GM12864 (cell line): Measurements from ENCODE around the gene C2CD4A.
"Not testable (repeated sequence)": the region's sequence is repeated elsewhere in the genome, so short reads cannot be mapped to it uniquely, and the experiment has no call there.

Experiments
- DNase-seq: peaks from one replicate; pipeline ENCODE4 v3.0.0-alpha.2; 2011; ENCODE audit warnings: low read depth
- H3K4me3 ChIP-seq: 2 replicates; pipeline ENCODE4 v1.5.1; 2011; ENCODE audit warnings: mild to moderate bottlenecking, low read depth, low read length, control low read depth
- TF ChIP-seq, protein P1 (sequence below): IDR thresholded peaks from 2 replicates; pipeline ENCODE4 v1.5.1; 2011; ENCODE audit warnings: low read depth, mild to moderate bottlenecking, moderate library complexity, low read length, control low read depth, inconsistent platforms; ENCODE audit errors: missing control alignments

C2CD4A gene

DNA sequence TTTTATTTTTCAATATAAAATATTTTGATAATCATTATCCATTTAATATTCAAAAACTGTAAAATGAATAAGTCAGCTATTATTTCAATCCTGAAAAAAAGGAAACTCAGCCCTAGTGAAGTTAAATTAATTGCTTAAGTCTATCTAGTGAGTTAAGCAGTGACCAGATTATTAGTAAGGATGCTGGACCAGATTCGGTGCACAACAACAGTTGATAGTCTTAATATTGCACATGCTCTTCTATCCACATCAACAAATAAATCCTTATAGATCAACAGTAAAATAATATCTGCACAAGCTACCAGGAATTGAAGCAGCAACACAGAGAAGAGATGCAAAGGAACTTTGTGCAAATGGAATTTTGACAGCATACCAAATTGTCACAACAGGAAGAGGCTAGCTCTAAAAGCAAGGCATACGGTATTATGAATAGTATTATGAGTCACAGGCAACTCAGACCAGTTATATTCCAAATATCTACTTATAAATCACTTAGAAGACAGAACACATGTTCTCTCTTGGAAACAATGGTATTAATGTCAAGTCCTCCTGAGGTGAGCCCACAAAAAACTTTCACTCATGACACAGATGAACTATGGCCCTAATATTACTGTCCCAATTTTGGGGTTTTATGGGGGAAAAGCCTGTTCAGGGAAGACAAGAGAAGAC is 31.4 kb upstream of the C2CD4A start:
- no peak overlapping the region for H3K4me3 ChIP-seq
- no peak for DNase-seq
- TF ChIP-seq, protein P1, sequence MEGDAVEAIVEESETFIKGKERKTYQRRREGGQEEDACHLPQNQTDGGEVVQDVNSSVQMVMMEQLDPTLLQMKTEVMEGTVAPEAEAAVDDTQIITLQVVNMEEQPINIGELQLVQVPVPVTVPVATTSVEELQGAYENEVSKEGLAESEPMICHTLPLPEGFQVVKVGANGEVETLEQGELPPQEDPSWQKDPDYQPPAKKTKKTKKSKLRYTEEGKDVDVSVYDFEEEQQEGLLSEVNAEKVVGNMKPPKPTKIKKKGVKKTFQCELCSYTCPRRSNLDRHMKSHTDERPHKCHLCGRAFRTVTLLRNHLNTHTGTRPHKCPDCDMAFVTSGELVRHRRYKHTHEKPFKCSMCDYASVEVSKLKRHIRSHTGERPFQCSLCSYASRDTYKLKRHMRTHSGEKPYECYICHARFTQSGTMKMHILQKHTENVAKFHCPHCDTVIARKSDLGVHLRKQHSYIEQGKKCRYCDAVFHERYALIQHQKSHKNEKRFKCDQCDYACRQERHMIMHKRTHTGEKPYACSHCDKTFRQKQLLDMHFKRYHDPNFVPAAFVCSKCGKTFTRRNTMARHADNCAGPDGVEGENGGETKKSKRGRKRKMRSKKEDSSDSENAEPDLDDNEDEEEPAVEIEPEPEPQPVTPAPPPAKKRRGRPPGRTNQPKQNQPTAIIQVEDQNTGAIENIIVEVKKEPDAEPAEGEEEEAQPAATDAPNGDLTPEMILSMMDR, result no peak

DNA sequence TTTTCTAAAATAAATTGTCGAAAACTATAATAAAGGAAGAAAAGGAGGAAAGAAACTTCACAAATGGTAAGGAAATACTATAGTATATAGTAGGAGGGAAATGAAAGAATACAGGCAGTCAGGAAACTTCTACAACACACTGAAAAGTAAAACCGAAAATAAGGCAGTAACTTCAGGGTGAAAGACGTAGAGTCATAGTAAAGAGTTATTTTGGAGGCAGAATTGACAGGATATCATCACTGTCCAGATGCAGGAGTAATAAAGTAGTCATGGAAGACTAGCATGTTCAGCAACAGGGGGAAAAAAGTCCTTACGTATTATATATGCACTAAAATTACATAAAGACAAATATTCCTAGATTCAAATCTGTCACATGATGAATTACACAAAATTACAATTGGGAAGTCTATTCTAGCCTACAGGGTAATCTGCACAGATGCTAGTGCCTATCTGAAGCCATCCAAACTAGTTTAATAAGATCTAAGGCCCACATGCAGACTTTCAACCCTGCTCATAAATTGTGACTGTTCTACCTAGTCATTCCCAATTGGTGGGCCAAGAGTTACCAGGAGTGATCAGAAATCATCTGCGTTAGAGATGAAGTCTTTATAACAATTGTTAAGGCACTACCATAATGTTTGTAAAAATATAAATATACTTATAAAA is 20.6 kb upstream of the C2CD4A start:
- H3K4me3 ChIP-seq, result peak overlapping the region; percentile 9; the same call in 1 of the 2 replicates
- TF ChIP-seq, protein P1, result no peak

DNA sequence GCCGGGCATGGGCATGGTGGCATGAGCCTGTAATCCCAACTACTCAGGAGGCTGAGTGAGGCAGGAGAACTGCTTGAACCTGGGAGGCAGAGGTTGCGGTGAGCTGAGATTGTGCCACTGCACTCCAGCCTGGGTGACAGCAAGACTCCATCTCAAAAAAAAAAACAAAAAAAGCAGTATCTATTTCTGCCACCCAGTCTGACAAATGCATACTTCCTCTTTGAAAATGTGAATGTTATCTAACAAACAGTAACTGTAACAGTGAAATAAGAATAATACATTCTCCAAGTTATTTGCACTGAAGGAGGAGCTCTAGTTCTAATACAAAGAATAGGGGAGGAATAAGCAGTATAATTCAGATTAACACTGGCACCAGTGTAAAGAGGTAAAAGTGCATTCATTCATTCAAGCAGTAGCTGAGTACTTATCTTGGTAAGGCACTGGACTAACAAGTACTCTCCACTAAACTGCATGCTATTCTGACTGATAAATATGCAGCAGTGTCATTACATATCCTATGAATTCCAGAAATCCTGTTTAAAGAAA is 19.4 kb upstream of the C2CD4A start:
- DNase-seq, result no peak

More for the DNA sequence above, 20.6 kb upstream of the C2CD4A start:
- no peak for DNase-seq

DNA sequence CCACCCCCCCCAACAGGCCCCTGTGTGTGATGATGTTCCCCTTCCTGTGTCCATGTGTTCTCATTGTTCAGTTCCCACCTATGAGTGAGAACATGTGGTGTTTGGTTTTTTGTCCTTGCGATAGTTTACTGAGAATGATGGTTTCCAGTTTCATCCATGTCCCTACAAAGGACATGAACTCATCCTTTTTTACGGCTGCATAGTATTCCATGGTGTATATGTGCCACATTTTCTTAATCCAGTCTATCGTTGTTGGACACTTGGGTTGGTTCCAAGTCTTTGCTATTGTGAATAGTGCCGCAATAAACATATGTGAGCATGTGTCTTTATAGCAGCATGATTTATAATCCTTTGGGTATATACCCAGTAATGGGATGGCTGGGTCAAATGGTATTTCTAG is 18.5 kb upstream of the C2CD4A start:
- DNase-seq, H3K4me3 ChIP-seq: not testable (repeated sequence)

More for the DNA sequence above, 19.4 kb upstream of the C2CD4A start:
- TF ChIP-seq, protein P1, result no peak
- no peak overlapping the region for H3K4me3 ChIP-seq

DNA sequence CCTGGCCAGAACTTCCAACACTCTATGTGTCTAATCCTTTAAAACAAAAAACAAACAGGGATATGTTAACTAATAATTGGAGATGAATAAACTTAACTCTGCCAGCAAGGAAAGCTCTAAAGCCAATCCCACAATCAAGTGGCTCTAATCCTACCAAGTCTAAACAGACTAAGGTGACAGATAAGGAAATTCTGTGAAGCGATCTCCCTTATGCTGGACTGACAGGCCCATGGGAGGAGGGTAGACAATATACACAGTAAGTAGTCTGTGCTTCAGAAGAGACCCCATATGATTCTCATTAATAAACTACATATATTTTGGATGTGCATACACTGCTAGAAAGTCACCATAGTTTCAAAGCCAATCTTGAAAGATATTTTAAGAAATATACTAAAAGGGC is 16.7 kb upstream of the C2CD4A start:
- no peak overlapping the region for H3K4me3 ChIP-seq
- no peak for DNase-seq
- TF ChIP-seq, protein P1, result no peak

DNA sequence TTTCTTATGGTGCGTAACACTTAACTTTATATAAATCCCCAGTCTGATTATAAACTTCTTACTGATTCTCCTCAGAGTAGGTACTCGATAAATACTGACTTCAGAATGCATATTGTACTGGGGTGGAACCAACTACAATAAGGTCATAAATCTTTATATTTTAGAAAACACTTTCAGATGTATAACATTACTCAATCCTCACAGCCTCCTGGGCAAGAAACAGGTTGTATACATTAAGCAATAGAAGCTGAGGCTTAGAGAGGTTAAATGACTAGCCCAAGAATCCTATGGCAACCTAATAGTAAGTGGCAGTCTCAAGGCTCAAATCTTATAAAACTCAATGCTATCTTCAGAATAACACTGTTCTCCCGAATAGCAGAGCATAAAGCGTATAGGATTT is 15.6 kb upstream of the C2CD4A start:
- TF ChIP-seq, protein P1, result no peak
- DNase-seq, result no peak
- H3K4me3 ChIP-seq, result no peak overlapping the region

DNA sequence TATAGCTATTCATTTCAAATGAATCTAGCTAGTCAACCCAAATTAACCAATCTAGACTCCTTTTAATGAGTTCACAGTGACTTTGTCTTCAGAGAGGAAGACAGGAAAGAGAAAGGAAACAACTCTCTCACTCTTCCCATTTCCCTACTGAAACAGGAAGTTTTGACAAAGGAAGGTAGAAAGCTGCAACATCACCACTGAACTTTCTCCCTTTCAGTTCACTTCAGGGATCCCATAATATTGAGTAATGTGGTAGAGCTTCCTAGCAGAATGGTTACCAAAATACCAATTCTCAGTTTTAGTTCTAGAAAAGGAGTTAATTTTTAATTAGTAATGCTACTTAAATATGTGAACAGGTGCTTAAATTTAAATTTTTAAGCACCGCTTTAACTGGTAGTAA is 14.1 kb upstream of the C2CD4A start:
- TF ChIP-seq, protein P1, result no peak
- H3K4me3 ChIP-seq, result no peak overlapping the region
- DNase-seq, result no peak
